Nephron (organoid): Measurements from ENCODE around the gene EFNA1.

Experiments
- H3K27ac Mint-ChIP-seq, 3 experiments: 2 replicates each; pipeline ENCODE4 v1.8.0; 2020; ENCODE audit warnings: mixed read lengths in 3 of 3, mild to moderate bottlenecking in 2 of 3, moderate library complexity in 1 of 3
- H3K27me3 Mint-ChIP-seq: 2 replicates; pipeline ENCODE4 v1.8.0; 2021; ENCODE audit warnings: low read depth, mild to moderate bottlenecking, moderate library complexity, mixed read lengths
- H3K36me3 Mint-ChIP-seq: 2 replicates; pipeline ENCODE4 v1.8.0; 2020; ENCODE audit warnings: low read depth, mixed read lengths
- H3K4me1 Mint-ChIP-seq: 2 replicates; pipeline ENCODE4 v1.8.0; 2020; ENCODE audit warnings: mixed read lengths
- H3K4me3 Mint-ChIP-seq, 3 experiments: 2 replicates each; pipeline ENCODE4 v1.8.0; 2020; ENCODE audit warnings: mild to moderate bottlenecking in 3 of 3, mixed read lengths in 3 of 3, moderate library complexity in 2 of 3
- H3K9me3 Mint-ChIP-seq: 2 replicates; pipeline ENCODE4 v1.8.0; 2020; ENCODE audit warnings: mixed read lengths
- TF ChIP-seq, protein P1 (sequence below), 3 experiments: fragments of 200-600 bp; sonication (generic); IDR thresholded peaks; one replicate each; pipeline ENCODE4 v1.5.0; 2021; ENCODE audit warnings: antibody characterized with exemption in 3 of 3; ENCODE audit not compliant: unreplicated experiment in 3 of 3

The EFNA1 gene

DNA sequence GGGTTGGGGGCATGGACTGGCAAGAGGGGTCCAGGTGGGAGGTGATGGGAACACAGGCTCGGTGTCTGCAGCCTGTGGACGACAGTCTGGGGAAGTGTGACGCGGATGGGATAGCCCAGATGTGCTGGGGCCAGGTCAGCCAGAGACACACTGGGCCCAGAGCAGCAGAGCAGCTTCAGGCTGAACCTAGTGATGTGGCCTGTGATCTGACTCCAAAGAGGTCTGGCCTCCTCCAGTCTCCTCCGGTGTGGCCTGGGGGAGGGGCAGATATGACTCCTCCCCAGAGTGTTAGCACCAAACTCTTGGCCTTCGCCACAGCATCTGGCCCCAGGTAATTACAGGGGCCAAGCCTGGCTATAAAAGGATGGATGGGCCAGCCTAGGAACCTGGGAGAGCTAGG is 35.5 kb upstream of the EFNA1 start:
- H3K36me3 Mint-ChIP-seq, result peaks cover 7% of the 10 kb centered on the region
- peaks cover 13% of the 10 kb centered on the region for H3K27me3 Mint-ChIP-seq
- TF ChIP-seq, protein P1, sequence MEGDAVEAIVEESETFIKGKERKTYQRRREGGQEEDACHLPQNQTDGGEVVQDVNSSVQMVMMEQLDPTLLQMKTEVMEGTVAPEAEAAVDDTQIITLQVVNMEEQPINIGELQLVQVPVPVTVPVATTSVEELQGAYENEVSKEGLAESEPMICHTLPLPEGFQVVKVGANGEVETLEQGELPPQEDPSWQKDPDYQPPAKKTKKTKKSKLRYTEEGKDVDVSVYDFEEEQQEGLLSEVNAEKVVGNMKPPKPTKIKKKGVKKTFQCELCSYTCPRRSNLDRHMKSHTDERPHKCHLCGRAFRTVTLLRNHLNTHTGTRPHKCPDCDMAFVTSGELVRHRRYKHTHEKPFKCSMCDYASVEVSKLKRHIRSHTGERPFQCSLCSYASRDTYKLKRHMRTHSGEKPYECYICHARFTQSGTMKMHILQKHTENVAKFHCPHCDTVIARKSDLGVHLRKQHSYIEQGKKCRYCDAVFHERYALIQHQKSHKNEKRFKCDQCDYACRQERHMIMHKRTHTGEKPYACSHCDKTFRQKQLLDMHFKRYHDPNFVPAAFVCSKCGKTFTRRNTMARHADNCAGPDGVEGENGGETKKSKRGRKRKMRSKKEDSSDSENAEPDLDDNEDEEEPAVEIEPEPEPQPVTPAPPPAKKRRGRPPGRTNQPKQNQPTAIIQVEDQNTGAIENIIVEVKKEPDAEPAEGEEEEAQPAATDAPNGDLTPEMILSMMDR (IDR thresholded peaks at IDR 0.05; ENCODE audit: unreplicated experiment in 3 of 3), result no peak
- H3K4me3 Mint-ChIP-seq, result no peak overlapping the region
- peaks cover 46% of the 10 kb centered on the region for H3K4me1 Mint-ChIP-seq
- H3K9me3 Mint-ChIP-seq, result no peaks in the 10 kb centered on the region
- no peak overlapping the region for H3K27ac Mint-ChIP-seq

GRCh38 chr1:155092641-155093040 is 35.0 kb upstream of the EFNA1 start:
- Mint-ChIP-seq H3K4me3 (no peak overlapping the region), H3K27ac (peak overlapping the region in 1 of 3 experiments; percentile 48), H3K9me3 (no peaks in the 10 kb centered on the region), H3K4me1 (peaks cover 41% of the 10 kb centered on the region), H3K36me3 (peaks cover 2% of the 10 kb centered on the region), H3K27me3 (peaks cover 13% of the 10 kb centered on the region)
- TF ChIP-seq, protein P1 (IDR thresholded peaks at IDR 0.05; ENCODE audit: unreplicated experiment in 3 of 3), result no peak

DNA sequence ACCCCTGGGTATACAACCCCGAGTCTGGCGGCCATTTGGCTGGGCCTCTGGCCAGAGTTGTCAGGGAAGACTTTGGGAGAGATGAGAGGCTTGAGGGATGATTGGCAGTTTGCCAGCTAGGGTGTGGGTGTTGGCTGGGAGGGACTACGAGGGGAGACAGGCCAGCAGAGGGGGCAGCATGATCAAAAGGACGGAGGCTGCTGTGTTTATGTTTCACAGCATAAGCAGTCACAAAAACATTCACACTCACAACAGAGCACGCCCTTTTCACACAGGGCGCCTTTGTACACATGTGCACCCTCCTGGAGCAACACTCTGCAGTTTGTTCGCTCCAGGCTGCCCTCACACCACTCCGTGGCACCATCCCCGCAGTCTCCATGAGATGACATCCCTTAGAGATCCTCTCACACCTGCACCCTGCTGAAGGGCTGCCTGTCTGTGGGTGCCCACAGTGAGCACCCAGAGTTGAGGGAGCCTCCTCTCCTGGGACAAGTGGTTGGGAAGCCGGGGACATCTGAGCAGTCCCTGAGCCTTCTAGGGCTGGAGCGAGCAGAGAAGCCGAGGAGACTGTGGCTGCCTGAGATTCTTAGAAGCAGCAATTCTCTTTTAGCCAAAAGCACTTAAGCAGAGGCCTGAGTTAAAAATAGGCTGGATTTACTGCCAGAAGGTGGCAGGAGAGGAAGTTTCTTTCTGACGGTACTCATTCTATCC is 33.6 kb upstream of the EFNA1 start:
- no peaks in the 10 kb centered on the region for H3K36me3 Mint-ChIP-seq
- peaks cover 13% of the 10 kb centered on the region for H3K27me3 Mint-ChIP-seq
- peaks cover 37% of the 10 kb centered on the region for H3K4me1 Mint-ChIP-seq
- H3K27ac Mint-ChIP-seq, result peak overlapping the region; percentile 33 to 77 (median 48)
- H3K9me3 Mint-ChIP-seq, result no peaks in the 10 kb centered on the region
- no peak overlapping the region for H3K4me3 Mint-ChIP-seq
- TF ChIP-seq, protein P1 (IDR thresholded peaks at IDR 0.05; ENCODE audit: unreplicated experiment in 3 of 3), result peak; percentile 12 to 45 (median 40)

DNA sequence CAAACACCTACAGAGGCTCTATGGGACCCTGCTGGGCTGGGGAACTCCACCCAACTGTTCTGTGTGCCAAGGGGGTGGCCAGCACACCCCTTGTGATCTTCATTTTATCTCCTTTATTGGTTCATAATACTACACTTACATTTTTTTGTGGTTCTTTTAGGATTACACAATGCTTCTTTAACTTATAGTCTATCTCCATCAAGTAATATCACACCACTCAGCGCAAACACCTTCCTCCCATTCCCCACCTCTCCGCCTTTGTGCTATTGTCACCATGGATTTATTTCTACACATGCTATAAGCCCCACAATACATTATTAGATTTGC is 33.1 kb upstream of the EFNA1 start:
- H3K36me3 Mint-ChIP-seq, result no peaks in the 10 kb centered on the region
- H3K4me1 Mint-ChIP-seq, result peaks cover 37% of the 10 kb centered on the region
- peaks cover 13% of the 10 kb centered on the region for H3K27me3 Mint-ChIP-seq
- TF ChIP-seq, protein P1 (IDR thresholded peaks at IDR 0.05; ENCODE audit: unreplicated experiment in 3 of 3), result peak in 1 of 3 experiments; percentile 41
- no peaks in the 10 kb centered on the region for H3K9me3 Mint-ChIP-seq
- H3K27ac Mint-ChIP-seq, result peak overlapping the region; percentile 34 to 77 (median 48)
- no peak overlapping the region for H3K4me3 Mint-ChIP-seq

DNA sequence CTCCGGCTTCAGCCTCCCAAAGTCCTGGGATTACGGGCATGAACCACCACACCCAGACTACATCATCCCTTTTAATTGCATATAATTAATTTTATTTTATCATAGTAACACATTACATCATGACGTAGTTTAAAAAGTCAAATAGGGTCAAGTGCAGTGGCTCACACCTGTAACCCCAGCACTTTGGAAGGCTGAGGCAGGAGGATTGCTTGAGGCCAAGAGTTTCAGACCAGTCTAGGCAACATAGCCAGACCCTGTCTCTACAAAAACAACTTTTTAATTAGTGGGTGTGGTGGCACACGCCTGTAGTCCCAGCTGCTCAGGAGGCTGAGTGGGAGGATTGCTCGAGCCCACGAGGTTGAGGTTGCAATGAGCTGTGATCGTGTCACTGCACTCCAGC is 28.3 kb upstream of the EFNA1 start:
- no peaks in the 10 kb centered on the region for H3K36me3 Mint-ChIP-seq
- H3K27me3 Mint-ChIP-seq, result peaks cover 3% of the 10 kb centered on the region
- peaks cover 15% of the 10 kb centered on the region for H3K4me1 Mint-ChIP-seq

More for the DNA sequence above, 28.3 kb upstream of the EFNA1 start:
- Mint-ChIP-seq H3K4me3 (no peak overlapping the region), H3K9me3 (no peaks in the 10 kb centered on the region), H3K27ac (no peak overlapping the region)
- TF ChIP-seq, protein P1 (IDR thresholded peaks at IDR 0.05; ENCODE audit: unreplicated experiment in 3 of 3), result no peak
